ENCODE measurements around the gene COX7A1.

- TF ChIP-seq CTCF (conservative IDR thresholded peaks at IDR 0.05; ENCODE audit: low read length) (no peak), EZH2phosphoT487 (IDR thresholded peaks at IDR 0.05; ENCODE audit: borderline replicate concordance) (no peak)
These were observed 262 bp downstream of the COX7A1 start for GRCh38 chr19:36152019-36152351.
